Loucy (cell line): Measurements from ENCODE around the gene EML5.

Experiments used
- H2AFZ ChIP-seq: fragments of 200-600 bp; sonication (generic); 2 replicates; pipeline ENCODE4 v1.6.0; 2016; ENCODE audit warnings: antibody characterized with exemption, mild to moderate bottlenecking, low read length, moderate library complexity
- H3F3A ChIP-seq: fragments of 200-600 bp; 2 replicates; pipeline ENCODE4 v1.6.0; 2016; ENCODE audit warnings: antibody characterized with exemption, low read depth, mild to moderate bottlenecking
- H3K27me3 ChIP-seq: fragments of 200-600 bp; sonication (generic); 2 replicates; pipeline ENCODE4 v1.6.1; 2014; ENCODE audit warnings: low read length, mild to moderate bottlenecking; ENCODE audit not compliant: insufficient read depth, poor library complexity, severe bottlenecking
- H3K36me3 ChIP-seq: fragments of 200-600 bp; sonication (generic); 2 replicates; pipeline ENCODE4 v1.6.1; 2016; ENCODE audit warnings: low read length; ENCODE audit not compliant: insufficient read depth
- H3K4me1 ChIP-seq: fragments of 200-600 bp; sonication (generic); 2 replicates; pipeline ENCODE4 v1.5.1; 2014; ENCODE audit warnings: low read length, mild to moderate bottlenecking; ENCODE audit not compliant: insufficient read depth, poor library complexity, severe bottlenecking
- H3K4me2 ChIP-seq: fragments of 200-600 bp; sonication (generic); 2 replicates; pipeline ENCODE4 v1.6.0; 2014; ENCODE audit warnings: antibody characterized with exemption, low read length, low read depth, mild to moderate bottlenecking; ENCODE audit not compliant: poor library complexity, severe bottlenecking
- H3K4me3 ChIP-seq: fragments of 200-600 bp; sonication (generic); 2 replicates; pipeline ENCODE4 v1.5.1; 2014; ENCODE audit warnings: low read length, mild to moderate bottlenecking, mixed read lengths; ENCODE audit not compliant: poor library complexity, severe bottlenecking
- H3K79me2 ChIP-seq: fragments of 200-600 bp; sonication (generic); 2 replicates; pipeline ENCODE4 v1.6.1; 2014; ENCODE audit warnings: low read length; ENCODE audit not compliant: insufficient read depth
- H3K9ac ChIP-seq: fragments of 200-600 bp; sonication (generic); 2 replicates; pipeline ENCODE4 v1.6.0; 2014; ENCODE audit warnings: mild to moderate bottlenecking, low read depth, low read length, moderate library complexity; ENCODE audit not compliant: poor library complexity, severe bottlenecking
- H3K9me2 ChIP-seq: fragments of 200-600 bp; sonication (generic); replicated peaks from 2 replicates; pipeline ENCODE4 v1.6.1; 2016; ENCODE audit warnings: low read depth, low read length, mixed read lengths
- H3K9me3 ChIP-seq: fragments of 200-600 bp; sonication (generic); 2 replicates; pipeline ENCODE4 v1.6.1; 2014; ENCODE audit warnings: mild to moderate bottlenecking, antibody characterized with exemption, low read length, low read depth; ENCODE audit not compliant: insufficient read depth
- H4K20me1 ChIP-seq: fragments of 200-600 bp; sonication (generic); 2 replicates; pipeline ENCODE4 v1.6.0; 2014; ENCODE audit warnings: antibody characterized with exemption, low read length, mild to moderate bottlenecking; ENCODE audit not compliant: insufficient read depth, poor library complexity, severe bottlenecking
- EZH2phosphoT487 ChIP-seq: fragments of 200-600 bp; IDR thresholded peaks from 2 replicates; pipeline ENCODE4 v1.6.1; 2018; ENCODE audit warnings: antibody characterized with exemption, mild to moderate bottlenecking, moderate library complexity, borderline replicate concordance
- TF ChIP-seq, protein P1 (sequence below): fragments of 200-600 bp; sonication (generic); conservative IDR thresholded peaks from 2 replicates; pipeline ENCODE4 v1.5.1; 2014; ENCODE audit warnings: mild to moderate bottlenecking, antibody characterized with exemption, low read length

Gene EML5

DNA sequence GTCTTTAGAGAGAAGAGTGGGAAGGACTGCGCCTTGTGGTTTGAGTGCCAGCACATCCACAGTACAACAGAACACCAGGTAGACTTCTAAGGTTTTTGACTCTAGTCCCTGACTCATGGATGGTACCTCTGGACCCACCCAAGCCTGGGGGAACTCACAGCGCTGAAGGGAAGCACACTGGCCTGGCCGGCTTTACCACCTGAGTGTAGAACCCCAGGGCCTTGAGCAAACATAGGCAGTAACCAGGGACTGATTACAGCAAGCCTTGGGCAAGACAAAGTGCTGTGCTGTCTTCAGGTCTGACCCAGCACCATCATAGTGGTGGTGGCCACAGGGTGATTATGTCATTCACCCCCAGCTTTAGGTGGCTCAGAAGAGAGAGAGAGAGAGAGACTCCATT, 17.2 kb downstream of the EML5 start:
- no peaks in the 10 kb centered on the region for H3K79me2 ChIP-seq
- no peaks in the 10 kb centered on the region for H3K36me3 ChIP-seq
- H3F3A ChIP-seq: no peaks in the 10 kb centered on the region
- no peak overlapping the region for H3K4me2 ChIP-seq
- H2AFZ ChIP-seq: no peak overlapping the region
- H3K9me2 ChIP-seq: no peaks in the 10 kb centered on the region
- no peak overlapping the region for H3K9ac ChIP-seq
- no peaks in the 10 kb centered on the region for H3K4me1 ChIP-seq
- no peaks in the 10 kb centered on the region for H3K27me3 ChIP-seq
- no peaks in the 10 kb centered on the region for H3K9me3 ChIP-seq
- H4K20me1 ChIP-seq: no peaks in the 10 kb centered on the region
- H3K4me3 ChIP-seq: no peak overlapping the region
- TF ChIP-seq EZH2phosphoT487: no peak
- TF ChIP-seq, protein P1, sequence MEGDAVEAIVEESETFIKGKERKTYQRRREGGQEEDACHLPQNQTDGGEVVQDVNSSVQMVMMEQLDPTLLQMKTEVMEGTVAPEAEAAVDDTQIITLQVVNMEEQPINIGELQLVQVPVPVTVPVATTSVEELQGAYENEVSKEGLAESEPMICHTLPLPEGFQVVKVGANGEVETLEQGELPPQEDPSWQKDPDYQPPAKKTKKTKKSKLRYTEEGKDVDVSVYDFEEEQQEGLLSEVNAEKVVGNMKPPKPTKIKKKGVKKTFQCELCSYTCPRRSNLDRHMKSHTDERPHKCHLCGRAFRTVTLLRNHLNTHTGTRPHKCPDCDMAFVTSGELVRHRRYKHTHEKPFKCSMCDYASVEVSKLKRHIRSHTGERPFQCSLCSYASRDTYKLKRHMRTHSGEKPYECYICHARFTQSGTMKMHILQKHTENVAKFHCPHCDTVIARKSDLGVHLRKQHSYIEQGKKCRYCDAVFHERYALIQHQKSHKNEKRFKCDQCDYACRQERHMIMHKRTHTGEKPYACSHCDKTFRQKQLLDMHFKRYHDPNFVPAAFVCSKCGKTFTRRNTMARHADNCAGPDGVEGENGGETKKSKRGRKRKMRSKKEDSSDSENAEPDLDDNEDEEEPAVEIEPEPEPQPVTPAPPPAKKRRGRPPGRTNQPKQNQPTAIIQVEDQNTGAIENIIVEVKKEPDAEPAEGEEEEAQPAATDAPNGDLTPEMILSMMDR: no peak

DNA sequence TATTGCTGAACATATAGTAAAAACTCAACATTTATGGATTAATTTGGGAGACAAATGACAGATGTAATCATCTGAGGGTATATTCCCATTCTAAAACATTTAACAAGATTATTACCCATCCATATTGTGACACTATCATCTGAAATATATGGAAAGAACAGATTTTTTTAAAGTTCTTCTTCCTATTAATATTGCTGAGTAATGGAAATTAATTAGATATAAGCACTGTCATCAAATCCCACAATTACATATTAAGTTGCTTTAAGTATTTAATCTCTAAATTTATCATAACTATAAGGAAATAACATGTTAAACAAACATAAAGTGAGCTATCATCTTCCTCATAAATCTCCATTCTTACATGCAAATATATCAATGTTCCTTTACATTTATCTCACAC, 22.0 kb downstream of the EML5 start:
- H3K36me3 ChIP-seq: no peaks in the 10 kb centered on the region
- H4K20me1 ChIP-seq: no peaks in the 10 kb centered on the region
- H3F3A ChIP-seq: no peaks in the 10 kb centered on the region
- no peak overlapping the region for H3K9ac ChIP-seq
- H3K9me3 ChIP-seq: 0 out of 2 replicates have a peak, but pooled peaks cover 5% of the 10 kb centered on the region
- no peaks in the 10 kb centered on the region for H3K4me1 ChIP-seq
- H2AFZ ChIP-seq: no peak overlapping the region
- no peaks in the 10 kb centered on the region for H3K79me2 ChIP-seq
- H3K27me3 ChIP-seq: no peaks in the 10 kb centered on the region
- TF ChIP-seq EZH2phosphoT487: no peak
- TF ChIP-seq, protein P1: no peak
- no peak overlapping the region for H3K4me2 ChIP-seq
- H3K4me3 ChIP-seq: no peak overlapping the region
- no peaks in the 10 kb centered on the region for H3K9me2 ChIP-seq

DNA sequence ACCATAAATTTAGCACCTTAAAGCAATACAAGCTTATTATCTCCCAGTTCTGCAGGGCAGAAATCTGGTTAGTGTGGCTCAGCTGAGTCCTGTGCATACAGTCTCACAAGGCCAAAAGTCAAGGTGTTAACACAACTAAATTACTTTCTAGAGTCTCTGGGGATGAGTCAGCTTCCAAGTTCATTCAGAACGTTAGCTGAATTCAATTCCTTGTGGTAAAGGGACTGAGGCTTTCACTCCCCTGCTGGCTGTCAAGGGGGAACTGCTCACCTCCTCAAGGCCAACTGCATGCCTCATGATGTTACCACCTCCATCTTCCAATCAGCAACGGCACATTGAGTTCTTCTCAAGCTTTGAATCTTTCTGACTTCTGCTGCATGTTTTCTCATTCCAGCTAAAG, 27.6 kb downstream of the EML5 start:
- H3K4me2 ChIP-seq: no peak overlapping the region
- H3K36me3 ChIP-seq: no peaks in the 10 kb centered on the region
- no peaks in the 10 kb centered on the region for H3K4me1 ChIP-seq
- H3K27me3 ChIP-seq: no peaks in the 10 kb centered on the region
- H2AFZ ChIP-seq: no peak overlapping the region
- no peak overlapping the region for H3K9ac ChIP-seq
- H3K4me3 ChIP-seq: no peak overlapping the region
- H3K79me2 ChIP-seq: no peaks in the 10 kb centered on the region
- no peaks in the 10 kb centered on the region for H3F3A ChIP-seq
- TF ChIP-seq, protein P1: no peak
- TF ChIP-seq EZH2phosphoT487: no peak
- no peaks in the 10 kb centered on the region for H3K9me2 ChIP-seq
- 0 out of 2 replicates have a peak, but pooled peaks cover 5% of the 10 kb centered on the region for H3K9me3 ChIP-seq
- H4K20me1 ChIP-seq: no peaks in the 10 kb centered on the region
